HG03064 (cell line): ENCODE results near the gene MAP3K13.
"Not testable (repeated sequence)": the region's sequence is repeated elsewhere in the genome, so short reads cannot be mapped to it uniquely, and the experiment has no call there.

Experiments
- ATAC-seq: cut with Tn5 transposase; IDR thresholded peaks from one replicate; pipeline ENCODE4 v1.9.1; 2021; ENCODE audit warnings: low read depth; ENCODE audit not compliant: unreplicated experiment

The MAP3K13 gene

GRCh38 chr3:185340751-185341150 lies 22.2 kb upstream of the MAP3K13 start:
- ATAC-seq, result no peak

- no peak for ATAC-seq
These were observed 21.1 kb upstream of the MAP3K13 start for GRCh38 chr3:185341616-185342458.

- no peak for ATAC-seq
These were observed 20.3 kb upstream of the MAP3K13 start for GRCh38 chr3:185342459-185343174.

GRCh38 chr3:185347399-185347798 lies 15.5 kb upstream of the MAP3K13 start:
- ATAC-seq, result no peak

- no peak for ATAC-seq
These were observed 12.1 kb upstream of the MAP3K13 start for GRCh38 chr3:185350841-185351240.

GRCh38 chr3:185351396-185351795 lies 11.5 kb upstream of the MAP3K13 start:
- ATAC-seq, result no peak

GRCh38 chr3:185353225-185353624 lies 9.7 kb upstream of the MAP3K13 start:
- ATAC-seq, result no peak

- peak; percentile 96 for ATAC-seq
These were observed 8.9 kb upstream of the MAP3K13 start for GRCh38 chr3:185353823-185354614.

- ATAC-seq, result no peak
These were observed 6.4 kb upstream of the MAP3K13 start for GRCh38 chr3:185356499-185356898.

GRCh38 chr3:185361920-185362319 lies 1.0 kb upstream of the MAP3K13 start:
- no peak for ATAC-seq

- ATAC-seq, result no peak
These were observed 797 bp downstream of the MAP3K13 start for GRCh38 chr3:185363662-185364203.

- no peak for ATAC-seq
These were observed 2.5 kb downstream of the MAP3K13 start for GRCh38 chr3:185365291-185366073.

GRCh38 chr3:185366074-185366335 lies 3.1 kb downstream of the MAP3K13 start:
- ATAC-seq, result no peak

- no peak for ATAC-seq
These were observed 4.0 kb downstream of the MAP3K13 start for GRCh38 chr3:185366913-185367312.

GRCh38 chr3:185370349-185370748 lies 7.4 kb downstream of the MAP3K13 start:
- ATAC-seq, result not testable (repeated sequence)

GRCh38 chr3:185371306-185372074 lies 8.6 kb downstream of the MAP3K13 start:
- ATAC-seq, result no peak

GRCh38 chr3:185381320-185382058 lies 18.6 kb downstream of the MAP3K13 start:
- no peak for ATAC-seq

GRCh38 chr3:185382154-185382553 lies 19.2 kb downstream of the MAP3K13 start:
- ATAC-seq, result no peak

- ATAC-seq, result not testable (repeated sequence)
These were observed 23.6 kb downstream of the MAP3K13 start for GRCh38 chr3:185386515-185386914.
